ENCODE data around the gene CTBP2.

The CTBP2 gene

DNA sequence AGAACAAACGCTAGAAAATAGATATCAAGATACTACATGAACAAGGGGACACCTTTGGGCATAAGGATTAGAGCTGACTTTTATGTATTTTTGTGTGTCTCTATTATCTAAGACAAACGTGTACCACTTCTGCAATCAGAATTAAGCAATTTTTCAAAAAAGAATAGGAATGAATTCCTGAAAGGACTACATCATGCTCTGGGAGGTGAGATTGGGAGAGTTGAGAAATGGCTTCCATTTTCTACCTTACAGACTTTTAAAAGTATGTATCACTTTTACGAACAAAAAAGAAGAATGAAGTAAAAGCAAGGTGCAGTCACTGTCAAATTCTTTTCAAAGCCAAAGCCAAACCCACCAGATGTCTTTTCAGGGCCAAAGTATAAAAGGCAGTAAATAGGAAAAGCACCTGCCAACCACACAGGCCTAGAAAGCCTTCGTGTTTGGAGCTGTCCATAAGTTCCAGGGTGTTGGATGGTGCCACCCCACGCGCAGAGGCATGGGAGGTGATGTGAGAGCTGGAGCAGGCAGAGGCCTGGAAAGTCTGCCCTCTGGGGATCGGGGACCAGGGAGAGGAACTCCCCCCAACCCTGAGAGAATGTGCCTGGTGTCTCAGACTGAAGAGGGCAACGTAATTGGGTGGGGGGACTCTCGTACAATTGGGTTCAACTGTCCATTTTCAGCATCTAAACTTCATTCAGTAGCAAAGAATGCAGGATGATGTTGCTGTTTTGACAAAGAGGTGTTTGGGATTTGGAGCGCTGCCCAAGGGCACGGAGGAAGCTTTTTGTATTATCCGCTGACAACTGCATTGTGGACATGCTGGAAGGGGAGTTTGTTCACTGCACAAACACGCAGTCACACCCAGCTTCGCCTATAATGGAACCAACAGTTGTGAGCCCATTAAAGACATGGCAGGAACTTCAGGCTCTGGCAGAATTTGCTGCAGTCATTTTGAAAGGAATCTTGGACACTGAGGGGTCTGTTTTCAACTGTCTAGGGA, 17.6 kb upstream of the CTBP2 start:
- no peak overlapping the region for H3K4me3 ChIP-seq (replicated peaks; ENCODE audit: low read depth, low read length)

GRCh38 chr10:125175807-125176206, 15.4 kb upstream of the CTBP2 start:
- TF ChIP-seq, protein P1, sequence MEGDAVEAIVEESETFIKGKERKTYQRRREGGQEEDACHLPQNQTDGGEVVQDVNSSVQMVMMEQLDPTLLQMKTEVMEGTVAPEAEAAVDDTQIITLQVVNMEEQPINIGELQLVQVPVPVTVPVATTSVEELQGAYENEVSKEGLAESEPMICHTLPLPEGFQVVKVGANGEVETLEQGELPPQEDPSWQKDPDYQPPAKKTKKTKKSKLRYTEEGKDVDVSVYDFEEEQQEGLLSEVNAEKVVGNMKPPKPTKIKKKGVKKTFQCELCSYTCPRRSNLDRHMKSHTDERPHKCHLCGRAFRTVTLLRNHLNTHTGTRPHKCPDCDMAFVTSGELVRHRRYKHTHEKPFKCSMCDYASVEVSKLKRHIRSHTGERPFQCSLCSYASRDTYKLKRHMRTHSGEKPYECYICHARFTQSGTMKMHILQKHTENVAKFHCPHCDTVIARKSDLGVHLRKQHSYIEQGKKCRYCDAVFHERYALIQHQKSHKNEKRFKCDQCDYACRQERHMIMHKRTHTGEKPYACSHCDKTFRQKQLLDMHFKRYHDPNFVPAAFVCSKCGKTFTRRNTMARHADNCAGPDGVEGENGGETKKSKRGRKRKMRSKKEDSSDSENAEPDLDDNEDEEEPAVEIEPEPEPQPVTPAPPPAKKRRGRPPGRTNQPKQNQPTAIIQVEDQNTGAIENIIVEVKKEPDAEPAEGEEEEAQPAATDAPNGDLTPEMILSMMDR (IDR thresholded peaks at IDR 0.05; ENCODE audit: insufficient read depth, low read length, poor library complexity, severe bottlenecking), result no peak
- Histone ChIP-seq H3K4me3 (replicated peaks; ENCODE audit: low read depth, low read length) (no peak overlapping the region), H3K36me3 (ENCODE audit: control insufficient read depth, insufficient read depth, low read length) (no peaks in the 10 kb centered on the region), H3K27me3 (replicated peaks; ENCODE audit: control insufficient read depth, insufficient read depth, low read length) (no peaks in the 10 kb centered on the region)
- no peak for DNase-seq (ENCODE audit: extremely low read depth, insufficient read length)

More for the DNA sequence above, 17.6 kb upstream of the CTBP2 start:
- TF ChIP-seq, protein P1 (IDR thresholded peaks at IDR 0.05; ENCODE audit: insufficient read depth, low read length, poor library complexity, severe bottlenecking), result no peak
- no peak for DNase-seq (ENCODE audit: extremely low read depth, insufficient read length)
- Histone ChIP-seq H3K27me3 (replicated peaks; ENCODE audit: control insufficient read depth, insufficient read depth, low read length) (no peaks in the 10 kb centered on the region), H3K36me3 (ENCODE audit: control insufficient read depth, insufficient read depth, low read length) (no peaks in the 10 kb centered on the region)

GRCh38 chr10:125174360-125174759, 14.0 kb upstream of the CTBP2 start:
- no peaks in the 10 kb centered on the region for H3K36me3 ChIP-seq (ENCODE audit: control insufficient read depth, insufficient read depth, low read length)
- TF ChIP-seq, protein P1 (IDR thresholded peaks at IDR 0.05; ENCODE audit: insufficient read depth, low read length, poor library complexity, severe bottlenecking), result no peak

DNA sequence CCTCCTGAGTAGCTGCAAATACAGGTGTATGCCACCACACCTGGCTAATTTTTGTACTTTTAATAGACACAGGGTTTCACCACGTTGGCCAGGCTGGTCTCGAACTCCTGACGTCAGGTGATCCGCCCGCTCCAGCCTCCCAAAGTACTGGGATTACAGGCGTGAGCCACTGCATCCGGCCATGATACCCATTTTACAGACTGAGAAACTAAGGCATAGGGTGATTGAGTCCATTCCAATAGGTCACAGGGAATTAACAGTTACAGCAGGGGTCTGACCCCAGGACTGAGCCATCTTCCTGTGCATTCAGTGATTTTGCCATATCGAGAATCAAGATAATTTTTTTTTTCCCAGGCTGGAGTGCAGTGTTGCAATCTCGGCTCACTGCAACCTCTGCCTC, 12.3 kb upstream of the CTBP2 start:
- H3K27me3 ChIP-seq (replicated peaks; ENCODE audit: control insufficient read depth, insufficient read depth, low read length), result peaks cover 2% of the 10 kb centered on the region; the same call in 1 of the 2 replicates
- H3K36me3 ChIP-seq (ENCODE audit: control insufficient read depth, insufficient read depth, low read length), result no peaks in the 10 kb centered on the region
- DNase-seq (ENCODE audit: extremely low read depth, insufficient read length), result no peak
- TF ChIP-seq, protein P1 (IDR thresholded peaks at IDR 0.05; ENCODE audit: insufficient read depth, low read length, poor library complexity, severe bottlenecking), result no peak
- H3K4me3 ChIP-seq (replicated peaks; ENCODE audit: low read depth, low read length), result no peak overlapping the region

More at GRCh38 chr10:125174360-125174759, 14.0 kb upstream of the CTBP2 start:
- peaks cover 2% of the 10 kb centered on the region; the same call in 1 of the 2 replicates for H3K27me3 ChIP-seq (replicated peaks; ENCODE audit: control insufficient read depth, insufficient read depth, low read length)
- no peak for DNase-seq (ENCODE audit: extremely low read depth, insufficient read length)
- H3K4me3 ChIP-seq (replicated peaks; ENCODE audit: low read depth, low read length), result no peak overlapping the region

- H3K27me3 ChIP-seq (replicated peaks; ENCODE audit: control insufficient read depth, insufficient read depth, low read length), result peaks cover 2% of the 10 kb centered on the region; the same call in 1 of the 2 replicates
- no peak for DNase-seq (ENCODE audit: extremely low read depth, insufficient read length)
- TF ChIP-seq, protein P1 (IDR thresholded peaks at IDR 0.05; ENCODE audit: insufficient read depth, low read length, poor library complexity, severe bottlenecking), result no peak
Measured at GRCh38 chr10:125171402-125172306, 11.3 kb upstream of the CTBP2 start.

More at GRCh38 chr10:125171402-125172306, 11.3 kb upstream of the CTBP2 start:
- H3K36me3 ChIP-seq (ENCODE audit: control insufficient read depth, insufficient read depth, low read length), result no peaks in the 10 kb centered on the region
- no peak overlapping the region for H3K4me3 ChIP-seq (replicated peaks; ENCODE audit: low read depth, low read length)

Measured in GM06990 (cell line).